Lung microvascular endothelial cell (primary cell): ENCODE measurements around the gene DENND4B. TPM values are rescaled to one million over a fixed set of nuclear protein-coding genes. Genes with fewer than 3 reads are reported as not detected.

Source experiments
- DNase-seq, 2 donors: peaks; one replicate each; pipeline versions ENCODE4 v3.0.0 to v3.0.0-alpha.2; 2010; ENCODE audit warnings: low read depth in 2 of 2
- total RNA-seq: library from RNA; depleted of rRNA; stranded (reverse); fragments of >200 nt; gene quantifications from 2 replicates; pipeline ENCODE4 v1.2.1, GENCODE V29; 2014

Gene DENND4B
- total RNA-seq, 1 donor from 2014 or later = 12.3 TPM

DNA sequence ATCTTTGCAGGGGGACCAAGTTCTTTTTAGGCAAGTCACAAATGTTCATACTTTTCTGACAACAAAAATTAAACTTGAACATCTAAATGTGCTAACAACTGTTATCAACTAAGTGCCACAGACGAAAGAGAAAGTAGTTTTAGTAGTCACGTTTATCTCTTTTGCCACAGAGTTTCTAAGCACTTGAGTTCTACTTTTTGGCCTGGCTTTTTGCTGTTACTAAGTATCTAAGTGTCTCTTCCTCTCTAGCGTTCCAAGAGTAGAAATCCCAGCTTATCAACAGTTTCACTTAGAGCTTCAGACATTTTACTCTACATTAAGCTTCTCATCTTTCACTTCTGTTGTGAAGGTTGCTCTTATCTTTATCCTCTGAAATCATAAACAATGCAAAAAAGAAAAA is 58.0 kb downstream of the DENND4B start:
- peak; percentile 8 to 30 for DNase-seq

GRCh38 chr1:153886127-153886526 is 60.4 kb downstream of the DENND4B start:
- DNase-seq = no peak

- no peak for DNase-seq
These were observed 63.3 kb downstream of the DENND4B start for GRCh38 chr1:153883223-153883622.

DNA sequence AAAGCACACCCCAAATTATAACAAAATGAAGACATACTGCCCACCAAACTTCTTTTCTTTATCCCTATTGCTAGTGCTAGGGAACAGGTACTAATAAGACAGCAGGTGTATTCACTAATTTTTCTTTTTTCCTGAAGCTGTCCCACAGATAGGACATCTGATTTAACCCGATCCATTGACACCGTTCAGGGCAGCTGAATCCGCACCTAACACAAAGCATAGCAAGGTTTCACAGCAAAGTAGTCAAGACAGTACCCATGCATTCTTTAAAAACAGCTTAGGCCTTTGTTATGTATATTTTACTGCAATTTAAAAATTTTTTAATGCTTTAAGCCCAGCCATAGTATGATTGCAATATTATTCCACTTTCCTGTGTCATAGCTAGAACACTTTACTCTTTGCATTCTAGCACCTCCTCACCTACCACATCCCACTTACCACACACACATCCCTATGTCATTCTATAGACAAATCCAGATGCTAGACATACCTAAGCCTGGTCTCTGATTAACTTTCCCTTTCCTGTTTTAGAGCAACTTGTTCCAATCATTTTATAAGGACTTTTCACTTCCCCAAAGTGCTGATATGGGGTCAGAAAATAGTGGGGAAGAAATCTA is 64.1 kb downstream of the DENND4B start:
- DNase-seq = peak in 1 of 2 donors; percentile 1

DNA sequence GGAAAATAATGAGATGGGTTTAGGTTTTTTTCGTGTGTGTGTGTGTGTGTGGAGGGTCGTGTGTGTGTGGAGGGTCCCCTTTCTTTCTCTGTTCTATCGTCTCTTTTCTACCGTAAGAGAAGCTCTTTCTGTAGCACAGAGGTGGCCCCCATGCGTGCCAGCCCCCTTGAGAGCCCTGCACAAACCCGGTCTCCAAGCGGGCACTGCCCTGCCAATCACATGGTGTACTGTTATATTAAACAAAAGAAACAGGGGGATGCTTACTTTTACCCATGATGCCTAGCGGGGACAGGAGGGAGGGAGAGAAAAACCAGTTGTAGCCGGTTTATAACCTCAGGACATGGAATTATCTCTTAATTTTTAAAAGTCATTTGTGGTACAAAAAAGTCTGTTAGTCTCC is 64.8 kb downstream of the DENND4B start:
- DNase-seq = peak; percentile 61 to 72

DNA sequence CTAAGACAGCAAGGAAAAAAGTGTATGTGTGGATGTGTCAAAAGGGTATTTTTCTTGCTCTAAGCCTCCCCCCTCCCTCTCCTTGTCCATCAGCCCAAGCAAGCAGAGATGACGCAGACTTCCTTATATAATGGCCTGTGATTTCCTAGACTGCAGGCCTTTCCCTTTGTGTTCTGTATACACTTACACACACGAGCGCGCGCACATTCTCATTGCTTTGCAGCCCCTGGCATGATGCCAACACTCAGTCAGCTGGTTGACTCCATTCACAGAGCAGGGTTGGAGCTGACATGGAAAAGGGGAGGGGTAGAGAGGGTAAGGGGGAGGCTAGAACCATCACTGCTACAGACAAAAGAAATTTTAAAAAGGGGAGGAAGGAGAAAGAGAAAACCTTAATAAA is 65.6 kb downstream of the DENND4B start:
- peak; percentile 98 to 99 for DNase-seq

GRCh38 chr1:153880024-153880423 is 66.5 kb downstream of the DENND4B start:
- no peak for DNase-seq

Other genes with a start within 250 kb of the DENND4B start
- gene INTS3, start 218.7 kb downstream of the DENND4B start, total RNA-seq = 12.2 and 20.6 TPM in 2 replicates
- 16.3 and 35.3 TPM in 2 replicates for gene SLC27A3, start 171.3 kb downstream of the DENND4B start, total RNA-seq
- gene GATAD2B, start 23.7 kb downstream of the DENND4B start, total RNA-seq = 3.5 and 4.2 TPM in 2 replicates
- gene CRTC2, start 11.9 kb upstream of the DENND4B start, total RNA-seq = 2.0 and 4.6 TPM in 2 replicates
- gene SLC39A1, start 16.8 kb upstream of the DENND4B start, total RNA-seq = 80.0 and 117 TPM in 2 replicates
- 5.0 and 5.7 TPM in 2 replicates for gene CREB3L4, start 21.2 kb upstream of the DENND4B start, total RNA-seq
- 85.2 and 118 TPM in 2 replicates for gene JTB, start 31.0 kb upstream of the DENND4B start, total RNA-seq
- 36.8 and 45.2 TPM in 2 replicates for gene RAB13, start 39.6 kb upstream of the DENND4B start, total RNA-seq
- gene RPS27, start 44.0 kb upstream of the DENND4B start, total RNA-seq = 1,667 and 3,062 TPM in 2 replicates
- gene NUP210L, start 208.4 kb upstream of the DENND4B start, total RNA-seq = under 0.01 and 0.20 TPM in 2 replicates
- 297 and 300 TPM in 2 replicates for gene TPM3, start 245.4 kb upstream of the DENND4B start, total RNA-seq